Neural cell (in vitro differentiated cells): Measurements from ENCODE around the gene NXNL1. TPM values are rescaled to one million over a fixed set of nuclear protein-coding genes. Genes with fewer than 3 reads are reported as not detected.

ENCODE experiments used
- H2AFZ ChIP-seq: fragments of 200-600, 300-800 bp; sonication (generic), shearing (Covaris generic); 2 replicates; pipeline ENCODE4 v1.6.0; 2014; ENCODE audit warnings: low read depth, mild to moderate bottlenecking, antibody characterized with exemption, low read length, moderate library complexity
- H3F3A ChIP-seq: fragments of 200-600 bp; shearing (Covaris generic); 2 replicates; pipeline ENCODE4 v1.6.1; 2016; ENCODE audit warnings: mild to moderate bottlenecking, moderate library complexity, mixed read lengths, antibody characterized with exemption, low read length; ENCODE audit not compliant: insufficient read depth, poor library complexity, severe bottlenecking
- H3K27ac ChIP-seq: fragments of 200-600, 300-800 bp; sonication (generic), shearing (Covaris generic); 2 replicates; pipeline ENCODE4 v1.5.1; 2014; ENCODE audit warnings: mild to moderate bottlenecking, low read length, moderate library complexity
- H3K27me3 ChIP-seq: fragments of 300-800, 200-600 bp; sonication (generic), shearing (Covaris generic); 2 replicates; pipeline ENCODE4 v1.6.0; 2014; ENCODE audit warnings: mild to moderate bottlenecking, low read depth, low read length, moderate library complexity; ENCODE audit not compliant: insufficient read depth
- H3K36me3 ChIP-seq: fragments of 300-800, 200-600 bp; sonication (generic), shearing (Covaris generic); 2 replicates; pipeline ENCODE4 v1.5.1; 2014; ENCODE audit warnings: mild to moderate bottlenecking, antibody characterized with exemption, low read length, moderate library complexity; ENCODE audit not compliant: insufficient read depth
- H3K4me2 ChIP-seq: fragments of 300-800, 200-600 bp; sonication (generic), shearing (Covaris generic); 2 replicates; pipeline ENCODE4 v1.6.0; 2014; ENCODE audit warnings: mild to moderate bottlenecking, low read length
- H3K4me3 ChIP-seq: fragments of 300-800, 200-600 bp; sonication (generic), shearing (Covaris generic); 2 replicates; pipeline ENCODE4 v1.5.1; 2014; ENCODE audit warnings: mild to moderate bottlenecking, low read length, moderate library complexity
- H3K79me2 ChIP-seq: fragments of 200-600 bp; shearing (Covaris generic); replicated peaks from 2 replicates; pipeline ENCODE4 v1.6.0; 2014; ENCODE audit warnings: mild to moderate bottlenecking, low read length, moderate library complexity; ENCODE audit not compliant: insufficient read depth
- H3K9ac ChIP-seq: fragments of 300-800, 200-600 bp; sonication (generic), shearing (Covaris generic); 2 replicates; pipeline ENCODE4 v1.6.1; 2016; ENCODE audit warnings: mild to moderate bottlenecking, low read length, mixed read lengths
- H3K9me2 ChIP-seq: fragments of 200-600 bp; shearing (Covaris generic); 2 replicates; pipeline ENCODE4 v1.6.1; 2016; ENCODE audit warnings: mild to moderate bottlenecking, low read length, mixed read lengths; ENCODE audit not compliant: insufficient read depth
- H3K9me3 ChIP-seq: fragments of 200-600, 300-800 bp; sonication (generic), shearing (Covaris generic); 2 replicates; pipeline ENCODE4 v1.6.1; 2016; ENCODE audit warnings: mild to moderate bottlenecking, mixed run types, low read length, moderate library complexity, mixed read lengths
- H4K20me1 ChIP-seq: fragments of 200-600 bp; shearing (Covaris generic); 2 replicates; pipeline ENCODE4 v1.6.1; 2016; ENCODE audit warnings: mild to moderate bottlenecking, mixed run types; ENCODE audit not compliant: insufficient read depth
- EZH2 ChIP-seq: fragments of 200-600, 300-800 bp; shearing (Covaris generic), sonication (generic); IDR thresholded peaks from 2 replicates; pipeline ENCODE4 v1.6.1; 2014; ENCODE audit warnings: antibody characterized with exemption, low read length, borderline replicate concordance, mild to moderate bottlenecking; ENCODE audit not compliant: insufficient read depth, poor library complexity, severe bottlenecking
- MXI1 ChIP-seq: fragments of 450-650 bp; conservative IDR thresholded peaks from 2 replicates; pipeline ENCODE4 v1.6.1; 2014; ENCODE audit warnings: antibody characterized with exemption, mild to moderate bottlenecking; ENCODE audit not compliant: poor library complexity, severe bottlenecking
- POLR2AphosphoS5 ChIP-seq: IDR thresholded peaks from 2 replicates; pipeline ENCODE4 v1.6.1; 2012
- RAD21 ChIP-seq: fragments of 450-650 bp; conservative IDR thresholded peaks from 2 replicates; pipeline ENCODE4 v1.6.1; 2014; ENCODE audit warnings: antibody characterized with exemption, mild to moderate bottlenecking, moderate library complexity
- SMC3 ChIP-seq: fragments of 450-650 bp; conservative IDR thresholded peaks from 2 replicates; pipeline ENCODE4 v1.6.1; 2014; ENCODE audit warnings: antibody characterized with exemption, mild to moderate bottlenecking, moderate library complexity; ENCODE audit not compliant: poor library complexity
- TAF1 ChIP-seq: IDR thresholded peaks from 2 replicates; pipeline ENCODE4 v1.6.1; 2012; ENCODE audit warnings: low read depth
- polyA plus RNA-seq: library from polyadenylated mRNA; depleted of rRNA; stranded (reverse); fragments of >200 nt; gene quantifications from 2 replicates; pipeline ENCODE4 v1.2.3, GENCODE V29; 2014
- TF ChIP-seq, protein P1 (sequence below): IDR thresholded peaks from 2 replicates; pipeline ENCODE4 v1.6.1; 2012; ENCODE audit warnings: borderline replicate concordance
- TF ChIP-seq, protein P2 (sequence below): fragments of 450-650 bp; IDR thresholded peaks from 2 replicates; pipeline ENCODE4 v1.5.1; 2014; ENCODE audit warnings: antibody characterized with exemption, mild to moderate bottlenecking, moderate library complexity; ENCODE audit not compliant: poor library complexity, severe bottlenecking

NXNL1 gene
- polyA plus RNA-seq, 1 donor from 2014 or later = not detected

DNA sequence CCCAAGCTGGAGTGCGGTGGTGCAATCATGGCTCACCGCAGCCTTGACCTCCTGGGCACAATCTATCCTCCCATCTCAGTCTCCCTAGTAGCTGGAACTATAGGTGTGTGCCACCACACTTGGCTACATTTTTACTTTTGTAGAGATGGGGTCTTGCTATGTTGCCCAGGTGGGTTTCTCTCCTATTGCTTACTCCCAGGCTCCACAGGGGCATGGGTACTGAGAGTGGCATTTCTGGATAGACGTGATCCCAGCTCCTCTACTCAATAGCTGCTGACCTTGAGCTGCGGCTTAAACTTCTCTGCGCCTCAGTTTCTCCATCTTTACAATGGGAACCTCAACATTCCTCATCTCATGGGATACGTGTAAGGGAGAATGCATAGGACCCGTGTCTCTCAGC is 29.3 kb downstream of the NXNL1 start:
- Histone ChIP-seq H3K4me2 (no peak overlapping the region), H3K9ac (no peak overlapping the region), H3K79me2 (no peaks in the 10 kb centered on the region), H3K27ac (no peak overlapping the region), H3K4me3 (no peak overlapping the region), H3F3A (no peaks in the 10 kb centered on the region), H4K20me1 (no peaks in the 10 kb centered on the region), H3K36me3 (no peaks in the 10 kb centered on the region), H3K9me3 (no peaks in the 10 kb centered on the region), H3K27me3 (no peaks in the 10 kb centered on the region), H2AFZ (no peak overlapping the region), H3K9me2 (no peaks in the 10 kb centered on the region)
- no peak for TF ChIP-seq TAF1
- no peak for TF ChIP-seq RAD21
- no peak for TF ChIP-seq SMC3
- TF ChIP-seq EZH2 = no peak
- TF ChIP-seq, protein P1, sequence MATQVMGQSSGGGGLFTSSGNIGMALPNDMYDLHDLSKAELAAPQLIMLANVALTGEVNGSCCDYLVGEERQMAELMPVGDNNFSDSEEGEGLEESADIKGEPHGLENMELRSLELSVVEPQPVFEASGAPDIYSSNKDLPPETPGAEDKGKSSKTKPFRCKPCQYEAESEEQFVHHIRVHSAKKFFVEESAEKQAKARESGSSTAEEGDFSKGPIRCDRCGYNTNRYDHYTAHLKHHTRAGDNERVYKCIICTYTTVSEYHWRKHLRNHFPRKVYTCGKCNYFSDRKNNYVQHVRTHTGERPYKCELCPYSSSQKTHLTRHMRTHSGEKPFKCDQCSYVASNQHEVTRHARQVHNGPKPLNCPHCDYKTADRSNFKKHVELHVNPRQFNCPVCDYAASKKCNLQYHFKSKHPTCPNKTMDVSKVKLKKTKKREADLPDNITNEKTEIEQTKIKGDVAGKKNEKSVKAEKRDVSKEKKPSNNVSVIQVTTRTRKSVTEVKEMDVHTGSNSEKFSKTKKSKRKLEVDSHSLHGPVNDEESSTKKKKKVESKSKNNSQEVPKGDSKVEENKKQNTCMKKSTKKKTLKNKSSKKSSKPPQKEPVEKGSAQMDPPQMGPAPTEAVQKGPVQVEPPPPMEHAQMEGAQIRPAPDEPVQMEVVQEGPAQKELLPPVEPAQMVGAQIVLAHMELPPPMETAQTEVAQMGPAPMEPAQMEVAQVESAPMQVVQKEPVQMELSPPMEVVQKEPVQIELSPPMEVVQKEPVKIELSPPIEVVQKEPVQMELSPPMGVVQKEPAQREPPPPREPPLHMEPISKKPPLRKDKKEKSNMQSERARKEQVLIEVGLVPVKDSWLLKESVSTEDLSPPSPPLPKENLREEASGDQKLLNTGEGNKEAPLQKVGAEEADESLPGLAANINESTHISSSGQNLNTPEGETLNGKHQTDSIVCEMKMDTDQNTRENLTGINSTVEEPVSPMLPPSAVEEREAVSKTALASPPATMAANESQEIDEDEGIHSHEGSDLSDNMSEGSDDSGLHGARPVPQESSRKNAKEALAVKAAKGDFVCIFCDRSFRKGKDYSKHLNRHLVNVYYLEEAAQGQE = no peak
- TF ChIP-seq POLR2AphosphoS5 = no peak
- TF ChIP-seq MXI1 = no peak

DNA sequence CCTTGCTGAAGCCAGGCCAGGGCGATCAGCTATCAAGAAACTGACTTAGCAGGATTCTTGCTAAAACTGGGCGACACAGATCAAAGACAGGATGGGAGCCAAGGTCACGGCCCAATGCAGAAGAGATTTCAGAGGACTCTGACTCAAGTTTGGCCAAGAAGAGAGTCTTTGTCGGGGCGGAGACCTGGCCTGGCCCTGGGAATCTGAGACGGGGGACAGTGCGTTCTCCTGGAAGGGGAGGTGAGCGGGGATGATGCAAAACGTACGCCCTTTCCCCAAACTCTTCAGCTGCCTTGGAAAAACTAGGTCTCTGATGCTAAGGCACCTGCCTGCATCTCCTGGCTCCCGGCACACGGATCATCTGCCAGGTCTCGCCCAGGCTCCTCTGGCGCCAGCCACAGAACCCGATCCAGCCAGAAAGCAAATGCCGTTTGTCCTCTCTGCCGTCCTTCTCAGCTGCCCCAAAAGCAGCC is 31.0 kb downstream of the NXNL1 start:
- no peak overlapping the region for H2AFZ ChIP-seq
- TF ChIP-seq POLR2AphosphoS5 (no peak), SMC3 (no peak), EZH2 (no peak), MXI1 (no peak)
- no peaks in the 10 kb centered on the region for H3K9me3 ChIP-seq
- H3K27me3 ChIP-seq = no peaks in the 10 kb centered on the region
- no peaks in the 10 kb centered on the region for H4K20me1 ChIP-seq
- H3K27ac ChIP-seq = no peak overlapping the region
- H3K79me2 ChIP-seq = no peaks in the 10 kb centered on the region
- no peak overlapping the region for H3K9ac ChIP-seq
- no peak overlapping the region for H3K4me3 ChIP-seq
- no peaks in the 10 kb centered on the region for H3F3A ChIP-seq
- H3K4me2 ChIP-seq = no peak overlapping the region
- H3K9me2 ChIP-seq = no peaks in the 10 kb centered on the region
- H3K36me3 ChIP-seq = no peaks in the 10 kb centered on the region

DNA sequence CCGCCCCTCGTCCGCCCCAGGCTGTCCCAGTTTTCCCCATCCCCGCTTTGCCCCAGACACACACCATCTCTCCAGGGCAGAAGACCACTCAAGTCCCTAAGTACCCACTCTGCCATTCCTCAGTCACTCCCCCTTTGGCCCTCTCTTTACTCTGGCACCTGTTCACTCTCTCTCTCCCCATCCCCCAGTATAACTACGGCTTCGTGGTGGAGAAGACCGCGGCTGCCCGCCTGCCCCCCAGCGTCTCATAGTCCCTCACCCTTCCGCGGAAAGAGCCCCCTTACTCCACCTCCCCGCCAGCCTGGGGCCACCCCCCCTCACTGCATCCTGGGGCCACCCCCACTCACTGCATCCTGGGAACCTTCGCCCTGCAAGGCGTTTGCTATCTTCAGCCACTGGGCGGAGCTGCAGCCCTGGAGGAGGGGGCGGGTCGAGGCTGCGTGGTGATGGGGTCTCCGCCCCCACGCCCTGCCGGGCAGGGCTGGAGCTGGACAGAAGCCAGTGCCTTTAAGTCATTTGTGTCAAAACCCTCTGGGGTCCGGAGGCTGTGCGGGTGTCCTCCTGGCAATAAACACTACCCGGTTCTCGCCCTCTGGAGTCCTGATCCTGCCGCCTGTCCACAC is 35.9 kb downstream of the NXNL1 start:
- H3K79me2 ChIP-seq = no peaks in the 10 kb centered on the region
- TF ChIP-seq, protein P2, sequence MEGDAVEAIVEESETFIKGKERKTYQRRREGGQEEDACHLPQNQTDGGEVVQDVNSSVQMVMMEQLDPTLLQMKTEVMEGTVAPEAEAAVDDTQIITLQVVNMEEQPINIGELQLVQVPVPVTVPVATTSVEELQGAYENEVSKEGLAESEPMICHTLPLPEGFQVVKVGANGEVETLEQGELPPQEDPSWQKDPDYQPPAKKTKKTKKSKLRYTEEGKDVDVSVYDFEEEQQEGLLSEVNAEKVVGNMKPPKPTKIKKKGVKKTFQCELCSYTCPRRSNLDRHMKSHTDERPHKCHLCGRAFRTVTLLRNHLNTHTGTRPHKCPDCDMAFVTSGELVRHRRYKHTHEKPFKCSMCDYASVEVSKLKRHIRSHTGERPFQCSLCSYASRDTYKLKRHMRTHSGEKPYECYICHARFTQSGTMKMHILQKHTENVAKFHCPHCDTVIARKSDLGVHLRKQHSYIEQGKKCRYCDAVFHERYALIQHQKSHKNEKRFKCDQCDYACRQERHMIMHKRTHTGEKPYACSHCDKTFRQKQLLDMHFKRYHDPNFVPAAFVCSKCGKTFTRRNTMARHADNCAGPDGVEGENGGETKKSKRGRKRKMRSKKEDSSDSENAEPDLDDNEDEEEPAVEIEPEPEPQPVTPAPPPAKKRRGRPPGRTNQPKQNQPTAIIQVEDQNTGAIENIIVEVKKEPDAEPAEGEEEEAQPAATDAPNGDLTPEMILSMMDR = peak; percentile 44
- peak; percentile 31 for TF ChIP-seq RAD21
- no peak for TF ChIP-seq EZH2
- peak; percentile 16 for TF ChIP-seq SMC3
- H3K9ac ChIP-seq = no peak overlapping the region
- no peaks in the 10 kb centered on the region for H3K9me2 ChIP-seq
- no peaks in the 10 kb centered on the region for H3K9me3 ChIP-seq
- no peak overlapping the region for H3K4me2 ChIP-seq
- no peaks in the 10 kb centered on the region for H3K36me3 ChIP-seq
- H4K20me1 ChIP-seq = no peaks in the 10 kb centered on the region
- no peaks in the 10 kb centered on the region for H3F3A ChIP-seq
- no peak overlapping the region for H3K27ac ChIP-seq
- H2AFZ ChIP-seq = no peak overlapping the region
- no peaks in the 10 kb centered on the region for H3K27me3 ChIP-seq
- no peak overlapping the region for H3K4me3 ChIP-seq
